GM23338 (cell line): ENCODE measurements around the gene SOAT1.

ENCODE experiments used
- CREB1 ChIP-seq: fragments of 250-450 bp; sonication (Bioruptor Pico); IDR thresholded peaks from 2 replicates; pipeline ENCODE4 v1.5.0; 2020; ENCODE audit warnings: low read depth, mild to moderate bottlenecking, moderate library complexity
- EZH2 ChIP-seq: fragments of 200-600 bp; sonication (generic); IDR thresholded peaks from one replicate; pipeline ENCODE4 v1.8.0; 2017; ENCODE audit warnings: antibody characterized with exemption, mild to moderate bottlenecking, low read depth; ENCODE audit not compliant: unreplicated experiment
- EZH2phosphoT487 ChIP-seq: fragments of 200-600 bp; sonication (generic); IDR thresholded peaks from one replicate; pipeline ENCODE4 v1.8.1; 2018; ENCODE audit warnings: antibody characterized with exemption; ENCODE audit not compliant: unreplicated experiment
- JUNB ChIP-seq: IDR thresholded peaks from one replicate; pipeline ENCODE4 v1.6.1; 2016; ENCODE audit warnings: antibody characterized with exemption; ENCODE audit not compliant: unreplicated experiment
- POLR2AphosphoS5 ChIP-seq: IDR thresholded peaks from 2 replicates; pipeline ENCODE4 v1.6.1; 2016; ENCODE audit warnings: antibody characterized with exemption, low read depth
- ZNF114 ChIP-seq: fragments of 250-450 bp; sonication (Bioruptor Pico); IDR thresholded peaks from 2 replicates; pipeline ENCODE4 v1.5.0; 2020; ENCODE audit warnings: mild to moderate bottlenecking, moderate library complexity
- ZNF331 ChIP-seq: fragments of 250-450 bp; sonication (Bioruptor Pico); IDR thresholded peaks from 2 replicates; pipeline ENCODE4 v1.5.0; 2020; ENCODE audit warnings: low read depth, mild to moderate bottlenecking, moderate library complexity
- TF ChIP-seq, protein P1 (sequence below), 2 experiments: fragments of 200-600 bp in 1 of 2; sonication (generic) in 1 of 2; conservative IDR thresholded peaks; 2 replicates each; pipeline versions ENCODE4 v1.5.1 to v1.6.1; 2016 to 2017; ENCODE audit warnings: antibody characterized with exemption in 2 of 2, low read depth in 2 of 2, mild to moderate bottlenecking in 2 of 2, moderate library complexity in 1 of 2
- TF ChIP-seq, protein P2 (sequence below): IDR thresholded peaks from 2 replicates; pipeline ENCODE4 v1.6.1; 2016; ENCODE audit warnings: antibody characterized with exemption
- TF ChIP-seq, protein P3 (sequence below): IDR thresholded peaks from one replicate; pipeline ENCODE4 v1.6.1; 2018; ENCODE audit warnings: antibody characterized with exemption; ENCODE audit not compliant: unreplicated experiment

GRCh38 chr1:179283992-179284391 lies 9.6 kb upstream of the SOAT1 start:
- TF ChIP-seq EZH2 (no peak), POLR2AphosphoS5 (no peak), ZNF331 (no peak), JUNB (no peak), EZH2phosphoT487 (no peak), CREB1 (CRISPR knock-in tag) (no peak), ZNF114 (CRISPR knock-in tag) (no peak)
- TF ChIP-seq, protein P1, sequence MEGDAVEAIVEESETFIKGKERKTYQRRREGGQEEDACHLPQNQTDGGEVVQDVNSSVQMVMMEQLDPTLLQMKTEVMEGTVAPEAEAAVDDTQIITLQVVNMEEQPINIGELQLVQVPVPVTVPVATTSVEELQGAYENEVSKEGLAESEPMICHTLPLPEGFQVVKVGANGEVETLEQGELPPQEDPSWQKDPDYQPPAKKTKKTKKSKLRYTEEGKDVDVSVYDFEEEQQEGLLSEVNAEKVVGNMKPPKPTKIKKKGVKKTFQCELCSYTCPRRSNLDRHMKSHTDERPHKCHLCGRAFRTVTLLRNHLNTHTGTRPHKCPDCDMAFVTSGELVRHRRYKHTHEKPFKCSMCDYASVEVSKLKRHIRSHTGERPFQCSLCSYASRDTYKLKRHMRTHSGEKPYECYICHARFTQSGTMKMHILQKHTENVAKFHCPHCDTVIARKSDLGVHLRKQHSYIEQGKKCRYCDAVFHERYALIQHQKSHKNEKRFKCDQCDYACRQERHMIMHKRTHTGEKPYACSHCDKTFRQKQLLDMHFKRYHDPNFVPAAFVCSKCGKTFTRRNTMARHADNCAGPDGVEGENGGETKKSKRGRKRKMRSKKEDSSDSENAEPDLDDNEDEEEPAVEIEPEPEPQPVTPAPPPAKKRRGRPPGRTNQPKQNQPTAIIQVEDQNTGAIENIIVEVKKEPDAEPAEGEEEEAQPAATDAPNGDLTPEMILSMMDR (conservative IDR thresholded peaks at IDR 0.05; ENCODE audit: low read depth in 2 of 2) = no peak
- TF ChIP-seq, protein P2, sequence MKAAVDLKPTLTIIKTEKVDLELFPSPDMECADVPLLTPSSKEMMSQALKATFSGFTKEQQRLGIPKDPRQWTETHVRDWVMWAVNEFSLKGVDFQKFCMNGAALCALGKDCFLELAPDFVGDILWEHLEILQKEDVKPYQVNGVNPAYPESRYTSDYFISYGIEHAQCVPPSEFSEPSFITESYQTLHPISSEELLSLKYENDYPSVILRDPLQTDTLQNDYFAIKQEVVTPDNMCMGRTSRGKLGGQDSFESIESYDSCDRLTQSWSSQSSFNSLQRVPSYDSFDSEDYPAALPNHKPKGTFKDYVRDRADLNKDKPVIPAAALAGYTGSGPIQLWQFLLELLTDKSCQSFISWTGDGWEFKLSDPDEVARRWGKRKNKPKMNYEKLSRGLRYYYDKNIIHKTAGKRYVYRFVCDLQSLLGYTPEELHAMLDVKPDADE = no peak
- TF ChIP-seq, protein P3, sequence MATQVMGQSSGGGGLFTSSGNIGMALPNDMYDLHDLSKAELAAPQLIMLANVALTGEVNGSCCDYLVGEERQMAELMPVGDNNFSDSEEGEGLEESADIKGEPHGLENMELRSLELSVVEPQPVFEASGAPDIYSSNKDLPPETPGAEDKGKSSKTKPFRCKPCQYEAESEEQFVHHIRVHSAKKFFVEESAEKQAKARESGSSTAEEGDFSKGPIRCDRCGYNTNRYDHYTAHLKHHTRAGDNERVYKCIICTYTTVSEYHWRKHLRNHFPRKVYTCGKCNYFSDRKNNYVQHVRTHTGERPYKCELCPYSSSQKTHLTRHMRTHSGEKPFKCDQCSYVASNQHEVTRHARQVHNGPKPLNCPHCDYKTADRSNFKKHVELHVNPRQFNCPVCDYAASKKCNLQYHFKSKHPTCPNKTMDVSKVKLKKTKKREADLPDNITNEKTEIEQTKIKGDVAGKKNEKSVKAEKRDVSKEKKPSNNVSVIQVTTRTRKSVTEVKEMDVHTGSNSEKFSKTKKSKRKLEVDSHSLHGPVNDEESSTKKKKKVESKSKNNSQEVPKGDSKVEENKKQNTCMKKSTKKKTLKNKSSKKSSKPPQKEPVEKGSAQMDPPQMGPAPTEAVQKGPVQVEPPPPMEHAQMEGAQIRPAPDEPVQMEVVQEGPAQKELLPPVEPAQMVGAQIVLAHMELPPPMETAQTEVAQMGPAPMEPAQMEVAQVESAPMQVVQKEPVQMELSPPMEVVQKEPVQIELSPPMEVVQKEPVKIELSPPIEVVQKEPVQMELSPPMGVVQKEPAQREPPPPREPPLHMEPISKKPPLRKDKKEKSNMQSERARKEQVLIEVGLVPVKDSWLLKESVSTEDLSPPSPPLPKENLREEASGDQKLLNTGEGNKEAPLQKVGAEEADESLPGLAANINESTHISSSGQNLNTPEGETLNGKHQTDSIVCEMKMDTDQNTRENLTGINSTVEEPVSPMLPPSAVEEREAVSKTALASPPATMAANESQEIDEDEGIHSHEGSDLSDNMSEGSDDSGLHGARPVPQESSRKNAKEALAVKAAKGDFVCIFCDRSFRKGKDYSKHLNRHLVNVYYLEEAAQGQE = no peak
